GM18867 (cell line): ENCODE results near the gene ARHGAP4.
A peak's percentile ranks its signal among the peaks of the same experiment; 100 is the strongest.

ENCODE experiments used
- ATAC-seq: cut with Tn5 transposase; IDR thresholded peaks from one replicate; pipeline ENCODE4 v1.9.1; 2021; ENCODE audit warnings: mild to moderate bottlenecking, moderate library complexity; ENCODE audit not compliant: unreplicated experiment

ARHGAP4 gene

DNA sequence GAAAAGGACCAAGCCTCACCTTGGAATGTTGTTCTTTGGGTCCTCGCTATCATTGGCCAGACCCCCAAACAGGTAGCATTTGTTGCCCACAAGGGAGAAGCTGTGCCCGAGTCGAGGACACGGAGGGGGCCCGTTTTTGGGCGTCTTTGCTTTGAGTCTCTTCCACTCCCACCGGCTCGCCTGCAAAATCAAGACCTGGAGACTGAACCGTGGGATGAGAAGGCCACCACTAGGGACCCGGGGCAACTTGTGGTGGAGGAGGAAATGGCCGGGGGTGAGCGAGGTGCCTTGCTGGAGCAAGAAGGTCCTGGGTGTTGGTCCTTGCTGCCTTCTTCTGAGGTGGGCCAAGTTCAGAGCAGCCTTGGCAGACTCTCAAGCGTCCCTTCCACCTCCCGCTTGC, 38.0 kb upstream of the ARHGAP4 start:
- ATAC-seq = no peak

DNA sequence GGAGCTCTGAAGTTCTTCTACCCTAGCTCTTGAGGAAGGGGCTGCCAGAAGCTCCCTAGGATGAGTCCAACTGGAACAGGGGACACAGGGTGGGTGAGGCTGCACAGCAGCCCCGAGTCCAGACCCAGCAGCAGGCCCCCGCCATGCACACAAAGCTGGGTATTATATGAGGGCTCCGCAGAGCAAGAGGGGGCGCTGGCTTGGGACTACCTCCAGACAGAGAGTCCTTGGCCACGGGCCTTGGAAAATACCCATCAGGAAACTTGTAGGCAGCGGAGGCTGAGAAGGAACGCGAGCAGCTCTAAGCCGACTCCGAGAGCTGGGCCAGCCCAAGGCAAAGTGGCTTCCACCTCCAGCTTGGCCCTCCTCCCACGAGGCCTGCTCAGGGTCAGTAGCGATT, 37.5 kb upstream of the ARHGAP4 start:
- ATAC-seq = no peak

DNA sequence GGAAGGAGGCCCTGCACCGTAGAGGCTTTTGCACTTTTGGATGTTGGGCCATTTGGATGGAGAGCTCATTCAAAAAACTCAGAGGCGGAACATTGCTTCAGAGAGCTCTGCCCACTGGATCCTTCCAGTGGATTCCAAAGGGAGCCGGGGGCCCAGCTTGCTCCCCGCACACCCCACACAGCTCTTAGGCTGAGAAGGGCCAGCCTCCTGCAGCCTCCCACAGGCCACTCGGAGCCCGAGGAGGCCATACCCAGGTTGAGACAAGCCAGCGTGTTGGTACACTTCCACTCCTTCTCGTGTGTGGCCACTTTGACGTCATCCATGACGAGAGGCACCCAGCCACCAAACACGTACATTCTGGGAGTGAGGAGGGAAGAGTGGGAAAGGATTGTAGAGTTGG, 35.2 kb upstream of the ARHGAP4 start:
- ATAC-seq = no peak

DNA sequence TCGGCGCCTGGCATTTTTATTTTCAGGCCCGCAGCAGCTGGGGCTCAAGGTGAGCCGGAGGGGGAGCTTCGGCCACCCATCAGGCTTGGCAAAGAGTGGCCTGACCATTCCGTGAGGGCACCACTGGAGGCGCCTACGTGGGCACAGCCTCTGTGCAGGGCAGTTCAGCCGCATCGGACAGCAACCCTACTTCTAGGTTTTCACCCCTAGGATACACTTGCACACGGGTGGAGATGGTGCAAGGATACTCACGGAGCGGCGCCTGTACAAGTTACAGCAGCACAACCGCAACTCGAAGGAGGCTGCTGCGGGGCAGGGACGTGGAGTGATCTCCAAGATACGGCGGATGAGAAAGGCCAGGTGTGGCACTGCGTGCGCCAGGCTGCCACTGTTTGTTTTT, 34.7 kb upstream of the ARHGAP4 start:
- no peak for ATAC-seq

DNA sequence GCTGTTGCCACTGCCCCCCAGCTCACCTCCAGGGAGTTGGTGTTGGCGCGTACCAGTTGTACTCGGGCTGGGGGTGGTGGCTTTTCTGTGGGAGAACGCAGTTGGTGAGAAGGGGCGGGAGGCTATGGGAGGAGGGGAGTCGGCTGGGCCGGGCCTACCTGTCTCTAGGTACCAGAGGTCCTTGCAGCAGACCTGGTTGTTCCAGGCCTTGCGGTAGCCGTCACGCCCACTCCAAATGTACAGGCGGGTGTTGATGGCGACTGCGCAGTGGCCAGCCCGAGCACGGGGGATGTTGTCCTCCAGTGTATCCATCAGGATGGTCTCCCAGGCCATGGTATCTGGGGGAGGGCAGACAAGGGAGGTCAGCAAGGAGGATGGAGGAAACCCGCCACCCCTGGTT, 34.0 kb upstream of the ARHGAP4 start:
- no peak for ATAC-seq

DNA sequence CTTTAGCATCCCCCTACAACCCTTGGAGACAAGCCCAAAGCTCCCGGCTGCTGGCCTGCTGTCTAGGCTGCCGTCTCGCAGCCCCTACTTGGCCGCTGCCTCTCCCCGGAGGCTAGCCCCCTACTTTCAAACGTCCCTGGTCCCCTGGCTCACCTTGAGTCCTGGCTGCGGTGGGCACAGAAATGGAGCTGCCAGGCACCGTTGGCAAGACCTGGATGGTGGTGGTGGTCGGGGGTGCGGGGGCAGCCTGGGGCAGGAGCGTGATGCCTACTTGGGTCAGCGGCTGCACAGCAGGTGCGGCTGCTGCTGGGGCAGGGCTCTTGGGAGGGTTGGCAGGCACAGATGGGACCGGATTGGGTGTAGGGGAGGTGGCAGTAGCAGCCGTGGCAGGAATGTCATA, 33.6 kb upstream of the ARHGAP4 start:
- no peak for ATAC-seq

DNA sequence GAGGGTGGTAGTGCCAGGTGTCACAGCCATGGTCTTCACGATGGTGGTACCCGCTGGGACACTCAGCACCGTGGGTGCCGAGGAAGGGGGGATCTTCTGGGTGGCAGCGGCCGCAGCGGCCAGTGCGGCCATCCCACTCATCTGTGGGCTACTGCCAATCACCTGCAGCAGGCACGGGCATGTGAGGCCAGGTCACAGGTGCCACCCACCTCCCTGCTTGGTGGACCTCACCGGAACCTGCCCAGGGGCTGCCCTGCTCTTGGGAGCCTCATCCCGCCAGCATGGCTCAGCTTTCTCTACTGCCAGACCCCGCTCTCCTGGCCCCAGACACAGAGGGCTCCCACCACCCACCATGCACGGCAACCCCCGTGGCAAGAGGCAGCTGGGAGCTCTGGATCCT, 32.5 kb upstream of the ARHGAP4 start:
- no peak for ATAC-seq

DNA sequence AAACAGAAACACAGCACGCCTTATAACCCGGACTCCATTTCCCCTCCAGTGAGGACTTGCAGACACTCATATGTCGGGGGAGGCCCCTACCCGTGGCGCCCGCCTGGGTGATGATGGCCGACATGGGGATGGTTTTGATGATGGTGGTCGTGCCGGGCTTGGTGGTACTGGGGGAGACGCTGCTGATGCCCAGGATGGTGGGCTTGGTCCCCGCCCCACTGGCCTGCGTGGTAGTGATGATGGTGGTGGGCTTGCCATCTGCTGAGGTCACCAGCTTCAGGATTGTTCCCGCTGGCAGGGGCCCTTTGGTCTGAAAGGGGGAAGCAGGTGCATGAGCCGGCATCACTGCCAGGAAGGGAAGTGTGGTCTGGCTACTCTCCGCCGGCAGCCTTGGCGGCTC, 31.2 kb upstream of the ARHGAP4 start:
- no peak for ATAC-seq

DNA sequence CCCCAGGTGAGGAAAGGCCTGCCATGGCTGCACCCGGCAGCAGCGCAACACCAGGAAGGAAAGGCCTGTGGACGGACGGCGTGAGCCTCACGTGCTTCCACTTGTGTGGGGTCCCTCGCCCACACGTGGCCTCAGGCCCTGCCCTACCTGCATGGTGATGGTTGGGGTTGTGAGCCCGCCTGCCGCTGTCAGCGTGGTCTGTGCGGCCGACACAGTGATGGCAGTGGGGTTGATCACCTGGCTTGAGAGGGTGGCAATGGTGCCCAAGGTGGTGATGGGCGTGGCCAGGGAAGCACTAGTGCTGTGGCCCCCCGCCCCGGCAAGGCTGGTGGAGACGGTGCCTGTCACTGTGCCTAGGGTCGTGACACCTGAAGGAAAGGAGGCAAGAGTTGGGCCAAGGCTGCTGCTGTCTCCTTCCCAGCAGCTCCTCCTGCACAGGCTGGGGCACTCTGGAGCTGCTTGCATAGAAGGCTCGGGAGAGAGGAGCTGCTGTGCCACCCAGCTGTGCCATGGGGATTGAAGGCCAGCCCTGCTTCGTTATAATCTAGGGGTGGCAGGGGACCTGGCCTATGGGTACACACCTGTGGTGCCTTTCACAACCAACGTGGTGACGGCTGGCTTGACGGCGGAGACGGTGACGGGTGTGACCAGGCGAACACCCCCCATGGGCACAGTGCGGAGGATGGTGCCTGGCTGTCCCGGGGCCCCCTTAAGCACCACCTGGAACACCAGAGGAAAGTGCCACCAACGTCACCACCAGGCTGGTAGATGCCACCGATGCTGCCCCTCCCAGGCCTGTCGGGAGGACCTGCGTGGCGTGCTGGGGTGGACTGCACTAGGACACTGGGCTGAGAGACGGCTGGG, 30.2 kb upstream of the ARHGAP4 start:
- ATAC-seq = no peak

DNA sequence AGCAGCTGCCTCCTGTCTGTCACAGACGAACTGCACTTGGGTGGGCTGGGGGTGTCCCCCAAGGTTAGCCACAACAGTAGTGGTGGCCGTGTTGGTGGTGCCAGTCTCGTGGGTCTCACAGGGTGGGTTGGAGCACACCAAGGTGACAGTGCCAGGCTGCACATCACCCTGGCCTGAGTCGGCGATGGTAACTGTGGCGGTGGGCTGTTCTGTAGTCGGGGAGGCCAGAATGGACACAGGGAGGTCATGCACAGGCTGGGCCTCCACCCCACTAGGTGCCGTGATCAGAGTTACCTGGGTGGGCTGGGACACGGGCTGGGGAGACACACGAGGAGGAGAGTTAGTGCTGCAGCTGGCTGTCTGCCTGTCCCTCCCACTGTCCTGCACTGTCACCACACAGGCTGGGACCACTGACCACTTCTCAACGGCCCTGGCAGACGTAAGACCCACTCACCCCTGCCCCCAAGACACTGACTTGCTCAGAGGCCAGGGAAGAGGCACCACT, 29.2 kb upstream of the ARHGAP4 start:
- ATAC-seq = no peak

DNA sequence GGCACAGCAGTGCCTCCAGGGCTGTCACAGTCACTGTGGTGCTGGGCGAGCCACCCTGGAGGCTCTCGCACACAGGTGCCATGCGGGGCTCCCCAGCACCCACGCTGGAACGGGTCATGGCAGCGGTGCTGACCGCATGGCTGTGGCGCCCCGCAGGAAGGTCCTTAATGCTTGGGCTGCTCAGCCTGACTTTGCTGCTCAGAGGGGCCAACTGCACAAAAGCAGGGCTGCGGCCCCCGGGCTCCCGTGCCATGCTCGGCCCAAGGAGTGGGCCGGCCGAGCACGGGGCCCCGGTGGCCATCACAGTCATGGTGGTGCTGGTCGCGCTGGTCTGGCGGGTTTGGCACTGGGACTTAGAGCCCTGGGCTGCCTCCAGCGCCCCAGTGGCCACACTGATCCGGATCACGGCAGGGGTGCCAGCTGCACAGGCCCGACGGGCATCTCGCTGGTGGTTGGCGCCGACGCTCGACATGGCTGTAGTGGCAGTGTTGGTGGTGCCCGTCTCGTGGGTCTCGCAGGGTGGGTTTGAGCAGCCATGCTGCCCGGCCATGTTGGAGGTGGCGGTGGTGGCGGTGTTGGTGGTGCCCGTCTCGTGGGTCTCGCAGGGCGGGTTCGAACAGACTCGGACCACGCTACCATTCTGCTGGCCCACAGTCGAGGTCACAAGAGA, 28.6 kb upstream of the ARHGAP4 start:
- ATAC-seq = no peak

DNA sequence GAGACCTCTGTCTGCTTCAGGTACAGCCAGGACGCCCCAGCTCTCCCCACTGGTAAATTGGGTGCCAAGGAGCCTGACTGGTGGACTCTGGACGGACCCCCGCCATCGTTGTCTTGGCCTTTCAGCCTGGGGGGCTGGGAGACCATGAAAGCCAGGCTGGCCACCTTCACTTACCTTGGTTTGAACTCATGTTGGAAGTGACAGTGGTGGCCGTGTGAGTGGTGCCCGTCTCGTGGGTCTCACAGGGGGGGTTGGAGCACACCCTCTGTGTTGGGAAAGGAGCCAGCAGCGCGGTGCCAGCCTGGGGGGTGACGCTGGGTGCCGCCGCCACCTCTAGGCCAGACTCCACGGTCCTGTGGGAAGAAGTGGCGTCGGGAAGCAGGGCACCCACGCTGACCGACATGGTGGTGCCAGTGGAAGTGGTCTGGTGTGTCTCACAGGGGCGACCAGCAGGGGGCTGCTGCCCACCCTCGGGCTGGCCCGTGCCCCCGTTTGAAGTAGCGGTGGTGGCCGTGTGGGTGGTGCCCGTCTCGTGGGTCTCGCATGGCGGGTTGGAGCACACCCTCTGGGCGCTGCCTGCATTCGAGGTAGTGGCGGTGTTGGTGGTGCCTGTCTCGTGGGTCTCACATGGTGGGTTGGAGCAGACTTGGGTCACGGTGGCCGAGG, 28.0 kb upstream of the ARHGAP4 start:
- ATAC-seq = no peak

DNA sequence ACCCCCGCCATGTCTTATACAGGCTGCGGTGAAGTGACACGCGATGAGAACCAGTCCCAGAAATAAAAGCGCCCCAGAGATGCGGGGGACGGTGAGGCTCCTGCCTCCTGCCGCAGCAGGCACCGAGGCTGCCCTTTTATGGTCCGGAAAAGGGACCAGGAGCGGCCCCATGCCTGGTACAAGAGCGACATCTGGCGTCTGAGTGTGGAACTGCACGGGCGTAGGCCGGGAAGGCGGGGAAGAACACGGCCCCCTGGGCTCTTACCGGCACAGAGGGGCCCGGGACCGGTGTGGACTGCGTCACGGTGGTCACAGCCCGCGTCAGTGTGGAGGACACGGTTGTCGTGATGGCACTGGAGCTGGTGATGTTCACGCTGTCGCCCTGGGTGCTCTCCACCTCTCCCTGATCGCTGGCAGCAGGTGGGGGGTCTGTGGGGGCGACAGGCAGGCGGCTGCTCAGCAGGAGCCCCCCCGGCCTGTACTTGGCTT, 27.3 kb upstream of the ARHGAP4 start:
- ATAC-seq = peak; percentile 53

DNA sequence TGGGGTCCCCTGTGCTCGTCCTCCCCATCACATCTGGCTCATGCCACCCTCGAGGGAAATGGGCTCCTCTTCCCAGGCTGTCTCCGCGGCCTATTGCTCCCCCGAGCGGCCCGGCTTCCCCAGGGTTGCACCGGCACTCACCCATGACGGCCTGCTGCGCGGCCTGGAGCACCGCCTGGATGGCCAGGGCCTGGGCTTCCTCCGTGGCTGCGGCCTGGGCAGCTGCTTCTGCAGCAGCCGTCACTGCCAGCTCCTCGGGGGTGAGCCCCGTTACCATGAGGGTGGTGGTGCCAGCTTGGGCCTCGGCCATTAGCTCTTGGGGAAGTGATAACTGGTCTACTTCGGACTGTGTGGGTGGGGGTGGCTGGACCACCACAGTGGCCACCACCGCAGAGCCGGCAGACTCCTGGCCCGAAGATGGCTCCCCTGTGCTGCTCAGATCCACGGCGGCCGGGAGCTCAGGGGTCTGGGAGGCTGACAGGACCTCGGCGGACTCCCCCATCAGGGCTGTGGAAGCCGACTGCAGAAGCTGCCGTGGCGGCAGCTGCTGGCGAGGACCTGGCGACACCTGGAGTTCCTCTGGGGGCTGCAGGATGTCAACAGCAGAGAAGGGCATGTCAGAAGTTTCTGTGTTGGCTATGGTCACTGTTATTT, 26.4 kb upstream of the ARHGAP4 start:
- ATAC-seq = no peak

DNA sequence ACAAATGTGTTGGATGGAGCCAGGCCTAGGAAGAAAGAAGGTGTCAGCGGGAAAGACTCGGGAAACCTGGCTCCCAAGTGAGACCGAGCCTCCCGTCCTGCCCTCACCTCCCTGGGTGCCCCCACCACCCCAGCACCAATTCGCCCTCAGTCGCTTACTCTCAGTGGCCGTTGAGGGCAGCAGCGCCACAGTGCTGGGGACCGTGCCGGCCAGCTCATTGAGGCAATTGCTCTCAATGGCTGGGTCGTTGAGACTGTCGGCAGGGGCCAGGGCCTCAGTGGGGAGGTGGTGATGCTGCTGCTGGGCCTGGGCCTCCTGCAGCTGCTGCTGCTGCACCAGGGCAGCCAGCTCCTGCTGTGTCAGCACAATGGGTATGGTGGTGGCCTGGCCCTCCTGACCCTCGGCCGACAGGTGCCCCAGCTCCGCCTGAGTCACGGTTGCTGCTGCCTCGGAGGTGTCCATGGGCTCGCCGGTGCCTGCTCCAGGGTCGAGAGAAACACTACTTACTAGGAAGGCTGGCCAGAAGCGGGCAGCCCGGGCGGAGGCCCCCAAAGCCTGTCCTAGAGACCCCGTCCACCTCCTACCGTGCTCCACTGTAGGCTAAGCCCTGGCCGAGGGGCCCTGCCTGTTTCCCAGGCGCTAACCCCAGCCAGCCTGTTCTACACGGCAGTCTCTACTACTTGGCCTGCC, 25.8 kb upstream of the ARHGAP4 start:
- no peak for ATAC-seq

DNA sequence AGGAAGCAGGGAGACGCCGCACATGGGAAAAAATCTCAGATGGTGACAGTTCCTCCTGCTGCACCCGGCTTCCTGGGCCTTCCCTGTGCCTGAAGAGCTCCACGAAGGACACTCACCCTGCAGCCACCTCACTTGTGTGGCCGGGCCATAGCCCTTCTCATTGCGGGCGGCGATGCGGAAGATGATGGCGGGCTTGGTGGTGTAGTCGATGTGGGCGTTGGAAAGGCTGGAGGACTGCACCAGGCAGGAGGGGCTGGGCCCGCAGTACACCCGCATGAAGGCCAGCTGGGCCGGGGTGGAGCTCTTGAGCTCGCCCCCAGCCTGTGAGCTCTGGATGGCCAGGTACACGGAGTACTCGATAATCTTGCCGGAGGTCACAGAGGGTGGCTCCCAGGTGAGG, 24.1 kb upstream of the ARHGAP4 start:
- no peak for ATAC-seq

DNA sequence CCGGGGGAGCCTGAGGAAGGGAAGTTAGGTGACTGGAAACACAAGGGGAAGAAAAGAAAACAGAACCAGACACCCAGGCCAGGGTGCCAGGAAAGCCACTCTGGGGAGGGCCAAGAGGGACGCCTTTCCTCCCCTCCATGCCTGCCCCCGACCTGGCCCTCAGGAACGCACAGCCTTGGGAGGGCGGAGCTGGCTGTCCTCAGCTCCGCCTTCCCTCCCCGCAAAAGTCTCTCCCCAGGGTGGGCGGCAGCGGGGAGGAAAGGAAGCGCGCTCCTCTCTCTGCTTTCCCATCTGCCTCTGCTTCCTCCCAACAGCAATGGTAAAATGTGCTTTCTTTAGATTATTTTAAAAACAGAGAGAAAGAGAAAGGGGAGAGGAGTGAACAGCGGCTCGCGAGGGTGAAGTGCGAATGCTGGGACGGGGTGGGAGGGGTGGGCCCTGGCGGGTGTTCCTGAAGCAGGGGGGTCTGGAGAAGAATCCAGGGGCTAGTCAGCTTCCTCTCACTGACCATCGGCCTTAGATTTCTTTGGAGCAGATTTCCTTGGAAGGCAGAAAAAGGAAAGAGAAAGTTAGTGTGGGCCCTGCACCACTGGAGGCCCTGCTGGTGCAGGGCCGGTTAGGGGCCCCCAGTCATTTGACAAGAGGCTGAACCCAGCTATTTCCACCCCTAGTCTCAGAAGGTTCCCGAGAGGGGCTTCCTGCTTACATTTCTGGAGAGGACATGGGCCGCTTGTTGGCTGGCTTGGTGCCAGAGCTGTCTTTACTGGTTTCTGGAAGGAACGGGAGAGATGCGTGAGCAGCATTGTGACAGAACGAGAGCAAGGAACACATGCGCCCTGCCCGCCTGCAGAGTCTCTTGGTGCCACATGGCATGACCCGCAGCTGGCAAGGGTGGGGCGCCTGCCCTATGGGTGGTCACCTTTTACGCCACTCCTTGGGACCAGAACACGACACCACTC, 23.1 kb upstream of the ARHGAP4 start:
- ATAC-seq = no peak

DNA sequence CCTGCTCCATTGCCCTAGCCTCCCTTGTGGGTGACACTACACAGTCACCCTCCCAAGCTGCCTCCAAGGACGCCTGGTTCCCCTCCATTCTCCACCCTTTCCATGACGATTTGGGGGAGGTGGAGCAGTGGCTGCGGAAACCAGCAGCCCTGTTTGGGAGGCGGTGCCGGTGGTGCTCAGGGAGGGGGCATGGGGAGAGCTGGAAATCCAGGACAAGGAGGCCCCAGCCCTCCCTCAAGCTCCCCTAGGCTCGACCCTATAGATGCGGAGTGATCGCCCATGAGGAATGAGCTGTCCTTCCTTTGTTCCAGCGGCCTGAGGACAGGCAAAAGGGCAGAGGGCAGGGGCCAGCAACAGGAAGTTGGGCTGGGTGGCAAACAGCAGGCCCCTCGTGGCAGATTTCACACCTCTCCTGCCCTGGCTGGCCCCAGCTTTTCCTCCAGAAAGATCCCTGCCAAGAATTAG, 22.0 kb upstream of the ARHGAP4 start:
- ATAC-seq = no peak
